HG03432 (cell line): ENCODE data around the gene DPP9.

Experiments used
- ATAC-seq: cut with Tn5 transposase; IDR thresholded peaks from one replicate; pipeline ENCODE4 v1.9.1; 2021; ENCODE audit warnings: mild to moderate bottlenecking, moderate library complexity; ENCODE audit not compliant: unreplicated experiment

The DPP9 gene

GRCh38 chr19:4712771-4713170 is 10.9 kb downstream of the DPP9 start:
- no peak for ATAC-seq

- no peak for ATAC-seq
Observed at GRCh38 chr19:4711211-4711610, 12.4 kb downstream of the DPP9 start.

- ATAC-seq = no peak
Observed at GRCh38 chr19:4710281-4710600, 13.4 kb downstream of the DPP9 start.

- no peak for ATAC-seq
Observed at GRCh38 chr19:4709440-4710280, 14.0 kb downstream of the DPP9 start.

GRCh38 chr19:4707956-4708650 is 15.5 kb downstream of the DPP9 start:
- no peak for ATAC-seq

GRCh38 chr19:4707322-4707721 is 16.3 kb downstream of the DPP9 start:
- ATAC-seq = no peak

GRCh38 chr19:4705413-4706131 is 18.1 kb downstream of the DPP9 start:
- ATAC-seq = no peak

GRCh38 chr19:4704317-4704673 is 19.3 kb downstream of the DPP9 start:
- ATAC-seq = no peak

- no peak for ATAC-seq
Observed at GRCh38 chr19:4703671-4704316, 19.8 kb downstream of the DPP9 start.

GRCh38 chr19:4702764-4703163 is 20.9 kb downstream of the DPP9 start:
- no peak for ATAC-seq

- ATAC-seq = no peak
Observed at GRCh38 chr19:4701557-4701956, 22.1 kb downstream of the DPP9 start.

- no peak for ATAC-seq
Observed at GRCh38 chr19:4700693-4700970, 23.0 kb downstream of the DPP9 start.

GRCh38 chr19:4699826-4700692 is 23.6 kb downstream of the DPP9 start:
- no peak for ATAC-seq

- no peak for ATAC-seq
Observed at GRCh38 chr19:4697304-4697703, 26.3 kb downstream of the DPP9 start.

- no peak for ATAC-seq
Observed at GRCh38 chr19:4695224-4695731, 28.4 kb downstream of the DPP9 start.

- ATAC-seq = no peak
Observed at GRCh38 chr19:4694211-4694987, 29.2 kb downstream of the DPP9 start.

GRCh38 chr19:4693471-4694121 is 30.0 kb downstream of the DPP9 start:
- ATAC-seq = no peak

- ATAC-seq = no peak
Observed at GRCh38 chr19:4693078-4693350, 30.6 kb downstream of the DPP9 start.

- ATAC-seq = no peak
Observed at GRCh38 chr19:4692251-4693077, 31.2 kb downstream of the DPP9 start.
